Measurements from ENCODE around the gene TM4SF4.

GRCh38 chr3:149474250-149474817 is at the start of gene TM4SF4:
- TF ChIP-seq TOX (CRISPR knock-in tag; IDR thresholded peaks at IDR 0.05; ENCODE audit: borderline replicate concordance), result no peak
- TF ChIP-seq PATZ1 (CRISPR knock-in tag; IDR thresholded peaks at IDR 0.05; ENCODE audit: borderline replicate concordance), result no peak; the same call in 1 of the 2 replicates
- TF ChIP-seq ARNTL (CRISPR knock-in tag; IDR thresholded peaks at IDR 0.05; ENCODE audit: borderline replicate concordance, low read depth), result no peak
- TF ChIP-seq CSDC2 (CRISPR knock-in tag; IDR thresholded peaks at IDR 0.05), result no peak
- no peak for TF ChIP-seq GLIS3 (CRISPR knock-in tag; IDR thresholded peaks at IDR 0.05)
- TF ChIP-seq ISL1 (CRISPR knock-in tag; IDR thresholded peaks at IDR 0.05), result peak; percentile 75
- TF ChIP-seq PPARA (CRISPR knock-in tag; IDR thresholded peaks at IDR 0.05; ENCODE audit: borderline replicate concordance), result no peak
- no peak for TF ChIP-seq CREB5 (CRISPR knock-in tag; IDR thresholded peaks at IDR 0.05; ENCODE audit: low read depth)
